ENCODE measurements around the gene CCDC187. TPM values are rescaled to one million over a fixed set of nuclear protein-coding genes. Genes with fewer than 3 reads are reported as not detected.

CCDC187 gene
- total RNA-seq, 1 experiment from 2014 or later = 2.7 TPM

DNA sequence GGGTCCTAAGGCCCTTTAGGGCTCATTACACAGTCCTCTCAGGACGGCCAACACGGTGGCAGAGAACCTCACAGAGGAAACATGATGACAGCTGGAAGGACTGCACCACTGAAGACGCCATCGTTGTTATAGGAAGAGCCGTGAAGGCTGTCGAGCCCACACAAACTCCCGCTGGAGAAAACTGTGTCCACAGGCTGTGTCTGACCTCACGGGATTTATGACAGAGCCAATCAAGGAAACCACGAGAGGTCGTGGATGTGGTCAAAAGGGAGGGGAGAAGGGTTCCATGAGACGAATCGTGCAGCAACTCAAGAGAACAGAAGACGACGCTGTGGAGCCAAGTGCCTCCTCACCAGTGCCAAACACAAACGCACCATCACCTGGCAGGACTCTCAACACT, 70.5 kb downstream of the CCDC187 start:
- Histone ChIP-seq H3K36me3 (ENCODE audit: low read depth) (peaks cover 5% of the 10 kb centered on the region; the same call in 1 of the 2 replicates), H3F3A (ENCODE audit: insufficient read depth, low read depth) (peaks cover 18% of the 10 kb centered on the region), H3K4me1 (replicated peaks; ENCODE audit: insufficient read depth) (peaks cover 18% of the 10 kb centered on the region), H3K27me3 (ENCODE audit: insufficient read depth, low read depth) (no peaks in the 10 kb centered on the region), H3K4me3 (no peak overlapping the region), H3K27ac (no peak overlapping the region), H3K79me2 (ENCODE audit: low read depth) (peaks cover 35% of the 10 kb centered on the region), H4K20me1 (ENCODE audit: insufficient read depth) (peaks cover 39% of the 10 kb centered on the region), H3K9me2 (ENCODE audit: insufficient read depth) (no peaks in the 10 kb centered on the region), H3K4me2 (no peak overlapping the region), H3K9me3 (ENCODE audit: insufficient read depth, low read depth) (no peaks in the 10 kb centered on the region), H2AFZ (no peak overlapping the region)
- no TSS peak for BruUV-seq (replicated peaks)
- TF ChIP-seq EZH2 (IDR thresholded peaks at IDR 0.05; ENCODE audit: low read depth) (no peak), CTCF (conservative IDR thresholded peaks at IDR 0.05) (no peak)
- CTCF ChIA-PET = no interaction called here
- DNase-seq = no peak
- POLR2A ChIA-PET (ENCODE audit: unreplicated experiment) = no interaction called here
- intact Hi-C loops (cut with micrococcal nuclease; ENCODE audit: unreplicated experiment) = no loop called here

DNA sequence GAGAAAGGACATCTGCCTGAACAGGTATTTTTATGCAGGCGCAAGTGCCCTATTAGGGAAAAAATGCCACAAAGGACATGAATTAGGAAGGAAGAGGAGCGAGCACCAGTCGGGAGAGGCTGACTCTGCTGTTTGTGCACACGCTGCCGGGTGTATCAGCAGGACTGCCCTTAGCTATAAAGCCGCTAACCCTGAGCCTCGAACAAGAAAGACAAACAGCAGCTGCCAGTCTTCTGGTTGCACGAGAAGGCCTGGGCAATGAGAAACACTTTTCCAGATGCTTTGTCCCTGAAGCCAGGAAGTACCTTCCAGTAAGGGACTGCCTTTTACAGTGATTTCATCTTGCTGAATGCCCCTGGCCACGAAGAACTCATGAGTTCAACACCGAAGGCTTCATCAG, 70.9 kb downstream of the CCDC187 start:
- intact Hi-C loops (cut with micrococcal nuclease; ENCODE audit: unreplicated experiment) = no loop called here
- Histone ChIP-seq H3K4me3 (no peak overlapping the region), H3F3A (ENCODE audit: insufficient read depth, low read depth) (peaks cover 20% of the 10 kb centered on the region), H4K20me1 (ENCODE audit: insufficient read depth) (peaks cover 34% of the 10 kb centered on the region), H3K27ac (no peak overlapping the region), H3K27me3 (ENCODE audit: insufficient read depth, low read depth) (no peaks in the 10 kb centered on the region), H3K9me3 (ENCODE audit: insufficient read depth, low read depth) (no peaks in the 10 kb centered on the region), H3K4me2 (no peak overlapping the region), H3K9me2 (ENCODE audit: insufficient read depth) (no peaks in the 10 kb centered on the region), H3K36me3 (ENCODE audit: low read depth) (peaks cover 5% of the 10 kb centered on the region; the same call in 1 of the 2 replicates), H2AFZ (no peak overlapping the region), H3K79me2 (ENCODE audit: low read depth) (peaks cover 31% of the 10 kb centered on the region), H3K4me1 (replicated peaks; ENCODE audit: insufficient read depth) (peaks cover 20% of the 10 kb centered on the region)
- no peak for TF ChIP-seq EZH2 (IDR thresholded peaks at IDR 0.05; ENCODE audit: low read depth)
- no peak for TF ChIP-seq CTCF (conservative IDR thresholded peaks at IDR 0.05)
- no peak for DNase-seq
- no TSS peak for BruUV-seq (replicated peaks)
- ChIA-PET POLR2A (ENCODE audit: unreplicated experiment) (no interaction called here), CTCF (no interaction called here)

GRCh38 chr9:136231478-136232297, 72.2 kb downstream of the CCDC187 start:
- no peak overlapping the region for H3K27ac ChIP-seq
- peaks cover 29% of the 10 kb centered on the region for H3K4me1 ChIP-seq (replicated peaks; ENCODE audit: insufficient read depth)
- no peaks in the 10 kb centered on the region for H3K9me2 ChIP-seq (ENCODE audit: insufficient read depth)
- H3K4me2 ChIP-seq = no peak overlapping the region
- no peaks in the 10 kb centered on the region for H3K9me3 ChIP-seq (ENCODE audit: insufficient read depth, low read depth)
- no peak overlapping the region for H3K4me3 ChIP-seq
- H3K36me3 ChIP-seq (ENCODE audit: low read depth) = peaks cover 5% of the 10 kb centered on the region; the same call in 1 of the 2 replicates
- TF ChIP-seq EZH2 (IDR thresholded peaks at IDR 0.05; ENCODE audit: low read depth) (no peak), CTCF (conservative IDR thresholded peaks at IDR 0.05) (no peak)
- H3K27me3 ChIP-seq (ENCODE audit: insufficient read depth, low read depth) = no peaks in the 10 kb centered on the region
- no TSS peak for BruUV-seq (replicated peaks)
- no peak overlapping the region for H2AFZ ChIP-seq
- ChIA-PET CTCF (no interaction called here), POLR2A (ENCODE audit: unreplicated experiment) (no interaction called here)
- peaks cover 30% of the 10 kb centered on the region for H3F3A ChIP-seq (ENCODE audit: insufficient read depth, low read depth)
- intact Hi-C loops (cut with micrococcal nuclease; ENCODE audit: unreplicated experiment) = no loop called here
- H3K79me2 ChIP-seq (ENCODE audit: low read depth) = peaks cover 37% of the 10 kb centered on the region
- peaks cover 36% of the 10 kb centered on the region for H4K20me1 ChIP-seq (ENCODE audit: insufficient read depth)
- no peak for DNase-seq
